GM12878 (cell line): ENCODE measurements around the gene KIF15. TPM values are rescaled to one million over a fixed set of nuclear protein-coding genes. Genes with fewer than 3 reads are reported as not detected.

ENCODE experiments used
- BCL11A ChIP-seq: IDR thresholded peaks from 2 replicates; pipeline ENCODE4 v1.6.1; 2011; ENCODE audit warnings: low read depth, low read length
- CREM ChIP-seq: IDR thresholded peaks from 2 replicates; pipeline ENCODE4 v1.6.1; 2014; ENCODE audit warnings: antibody characterized with exemption, low read depth
- EED ChIP-seq: sonication (generic); IDR thresholded peaks from 2 replicates; pipeline ENCODE4 v1.6.1; 2016; ENCODE audit warnings: antibody characterized with exemption, low read depth
- EP300 ChIP-seq, 2 experiments: fragments of 150-350 bp in 1 of 2; IDR thresholded peaks; 2 replicates each; pipeline ENCODE4 v1.6.1; 2011 to 2012; ENCODE audit warnings: low read depth in 2 of 2, low read length in 2 of 2, borderline replicate concordance in 1 of 2, improper control_type of control experiment in 1 of 2, inconsistent platforms in 1 of 2; ENCODE audit not compliant: control insufficient read depth in 1 of 2
- ETV6 ChIP-seq, 2 experiments: fragments of 450-650 bp in 1 of 2; IDR thresholded peaks in 1 of 2; conservative IDR thresholded peaks in 1 of 2; 2 replicates each; pipeline ENCODE4 v1.6.1; 2014; ENCODE audit warnings: antibody characterized with exemption in 1 of 2, borderline replicate concordance in 1 of 2, low read depth in 1 of 2, mild to moderate bottlenecking in 1 of 2, moderate library complexity in 1 of 2
- EZH2 ChIP-seq: IDR thresholded peaks from 2 replicates; pipeline ENCODE4 v1.6.1; 2012; ENCODE audit warnings: low read depth, mild to moderate bottlenecking, control low read depth, inconsistent platforms, low read length, borderline replicate concordance; ENCODE audit not compliant: control insufficient read depth
- GATAD2B ChIP-seq: fragments of 450-650 bp; conservative IDR thresholded peaks from 2 replicates; pipeline ENCODE4 v1.6.1; 2017; ENCODE audit warnings: low read depth, mild to moderate bottlenecking, moderate library complexity
- HDGF ChIP-seq: fragments of 450-650 bp; IDR thresholded peaks from 2 replicates; pipeline ENCODE4 v1.6.1; 2016; ENCODE audit warnings: antibody characterized with exemption
- HSF1 ChIP-seq: fragments of 150-350 bp; IDR thresholded peaks from 2 replicates; pipeline ENCODE4 v1.6.1; 2014; ENCODE audit warnings: mild to moderate bottlenecking, low read depth, low read length
- JUND ChIP-seq: IDR thresholded peaks from 2 replicates; pipeline ENCODE4 v1.6.1; 2012; ENCODE audit warnings: low read depth, mild to moderate bottlenecking, low read length, improper control_type of control experiment, moderate library complexity
- MTA3 ChIP-seq: IDR thresholded peaks from 2 replicates; pipeline ENCODE4 v1.6.1; 2012; ENCODE audit warnings: low read length, inconsistent platforms, borderline replicate concordance
- NBN ChIP-seq: fragments of 450-650 bp; IDR thresholded peaks from 2 replicates; pipeline ENCODE4 v1.6.1; 2016
- NR2C1 ChIP-seq: fragments of 450-650 bp; IDR thresholded peaks from 2 replicates; pipeline ENCODE4 v1.6.1; 2017; ENCODE audit warnings: antibody characterized with exemption, mild to moderate bottlenecking, moderate library complexity
- ZBED1 ChIP-seq: IDR thresholded peaks from 2 replicates; pipeline ENCODE4 v1.6.1; 2016; ENCODE audit warnings: borderline replicate concordance
- ZBTB11 ChIP-seq: fragments of 450-650 bp; formaldehyde crosslinking; IDR thresholded peaks from 2 replicates; pipeline ENCODE4 v1.5.0; 2022; ENCODE audit warnings: mild to moderate bottlenecking, missing genetic modification characterization
- ZNF687 ChIP-seq: fragments of 450-650 bp; IDR thresholded peaks from 2 replicates; pipeline ENCODE4 v1.6.1; 2017; ENCODE audit warnings: mild to moderate bottlenecking, moderate library complexity
- polyA plus RNA-seq, 11 experiments: library from polyadenylated mRNA; depleted of rRNA in 4 of 11; unstranded in 6 of 11; stranded (reverse) in 5 of 11; fragments of >200 nt; fragmentation: Nextera tagmentation in 4 of 11; fragmentation: Illumina TruSeq in 1 of 11; extraction: Ambion mirVana in 4 of 11; extraction: Trizol in 1 of 11; gene quantifications; 1 replicate in 1 of 11; 2 replicates in 10 of 11; pipeline versions ENCODE4 v1.2.1 to v1.2.3, GENCODE V29; 2011 to 2016; ENCODE audit warnings: inconsistent platforms in 2 of 11, missing spikeins in 2 of 11, low read depth in 1 of 11
- total RNA-seq, 4 experiments: library from RNA; depleted of rRNA in 3 of 4; stranded (reverse); fragments of >200 nt in 3 of 4; fragmentation: Illumina TruSeq in 1 of 4; extraction: Trizol in 1 of 4; gene quantifications; 2 replicates each; pipeline versions ENCODE4 v1.2.1 to v1.2.3, GENCODE V29; 2013 to 2021
- TF ChIP-seq, protein P1 (sequence below): fragments of 150-350 bp; IDR thresholded peaks from 2 replicates; pipeline ENCODE4 v1.6.1; 2016; ENCODE audit warnings: low read depth, low read length

Gene KIF15
- total and polyA plus RNA-seq, 10 of the 15 experiments (the other 5 are each of a cell fraction or from before 2014, with no cell fraction given) = 12.3 to 51.8 (median 26.0) TPM

DNA sequence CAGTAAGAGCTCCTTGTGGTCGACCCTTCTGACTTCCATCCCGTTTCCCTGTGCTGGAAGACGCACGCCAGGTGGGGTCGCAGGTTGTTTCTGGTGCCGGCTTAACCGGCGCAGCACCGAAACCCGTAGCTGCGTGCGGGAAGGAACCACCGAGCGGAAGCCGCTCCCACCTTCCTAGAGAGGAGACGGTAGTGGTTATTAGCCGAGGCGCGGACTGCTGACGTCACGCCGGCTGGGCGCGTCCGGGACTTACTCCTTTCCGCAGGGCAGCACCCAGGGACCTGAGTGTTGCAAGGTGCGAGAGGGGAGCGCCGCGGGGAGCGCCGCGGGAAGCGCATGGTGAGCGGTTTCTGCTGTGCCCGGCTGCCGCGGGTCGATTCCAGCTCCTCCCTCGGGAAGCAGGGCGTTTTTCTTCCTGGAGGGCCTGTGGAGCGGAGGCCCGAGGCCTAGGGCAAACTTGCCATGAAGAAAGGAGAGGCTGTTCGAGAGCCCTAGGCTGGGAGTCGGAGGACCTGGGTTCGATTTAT is 32.1 kb upstream of the KIF15 start, which contains the start of gene ZNF501 (continued):
- TF ChIP-seq ETV6 (conservative IDR thresholded peaks at IDR 0.05 in 1 of 2, IDR thresholded peaks at IDR 0.05 in 1 of 2; ENCODE audit: borderline replicate concordance in 1 of 2, low read depth in 1 of 2) (no peak), ZNF687 (no peak), CREM (peak; percentile 99), GATAD2B (peak; percentile 58; the same call in 1 of the 2 replicates), HDGF (no peak), MTA3 (no peak), JUND (no peak), BCL11A (no peak), ZBED1 (no peak), HSF1 (no peak), EED (peak; percentile 37; the same call in 1 of the 2 replicates), ZBTB11 (no peak), NBN (peak; percentile 88), EP300 (IDR thresholded peaks at IDR 0.05; ENCODE audit: borderline replicate concordance in 1 of 2, control insufficient read depth in 1 of 2, low read depth in 2 of 2, low read length in 2 of 2) (no peak), NR2C1 (no peak), EZH2 (no peak)
- TF ChIP-seq, protein P1, sequence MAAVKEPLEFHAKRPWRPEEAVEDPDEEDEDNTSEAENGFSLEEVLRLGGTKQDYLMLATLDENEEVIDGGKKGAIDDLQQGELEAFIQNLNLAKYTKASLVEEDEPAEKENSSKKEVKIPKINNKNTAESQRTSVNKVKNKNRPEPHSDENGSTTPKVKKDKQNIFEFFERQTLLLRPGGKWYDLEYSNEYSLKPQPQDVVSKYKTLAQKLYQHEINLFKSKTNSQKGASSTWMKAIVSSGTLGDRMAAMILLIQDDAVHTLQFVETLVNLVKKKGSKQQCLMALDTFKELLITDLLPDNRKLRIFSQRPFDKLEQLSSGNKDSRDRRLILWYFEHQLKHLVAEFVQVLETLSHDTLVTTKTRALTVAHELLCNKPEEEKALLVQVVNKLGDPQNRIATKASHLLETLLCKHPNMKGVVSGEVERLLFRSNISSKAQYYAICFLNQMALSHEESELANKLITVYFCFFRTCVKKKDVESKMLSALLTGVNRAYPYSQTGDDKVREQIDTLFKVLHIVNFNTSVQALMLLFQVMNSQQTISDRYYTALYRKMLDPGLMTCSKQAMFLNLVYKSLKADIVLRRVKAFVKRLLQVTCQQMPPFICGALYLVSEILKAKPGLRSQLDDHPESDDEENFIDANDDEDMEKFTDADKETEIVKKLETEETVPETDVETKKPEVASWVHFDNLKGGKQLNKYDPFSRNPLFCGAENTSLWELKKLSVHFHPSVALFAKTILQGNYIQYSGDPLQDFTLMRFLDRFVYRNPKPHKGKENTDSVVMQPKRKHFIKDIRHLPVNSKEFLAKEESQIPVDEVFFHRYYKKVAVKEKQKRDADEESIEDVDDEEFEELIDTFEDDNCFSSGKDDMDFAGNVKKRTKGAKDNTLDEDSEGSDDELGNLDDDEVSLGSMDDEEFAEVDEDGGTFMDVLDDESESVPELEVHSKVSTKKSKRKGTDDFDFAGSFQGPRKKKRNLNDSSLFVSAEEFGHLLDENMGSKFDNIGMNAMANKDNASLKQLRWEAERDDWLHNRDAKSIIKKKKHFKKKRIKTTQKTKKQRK = no peak
